G401 (cell line): ENCODE results near the gene VPS13A. TPM values are rescaled to one million over a fixed set of nuclear protein-coding genes. Genes with fewer than 3 reads are reported as not detected.

Experiments used
- DNase-seq: peaks from one replicate; pipeline ENCODE4 v3.0.0-alpha.2; 2015; ENCODE audit warnings: low spot score
- in situ Hi-C: cut with HindIII; loops from 2 replicates; pipeline ENCODE4 v1.10.0; 2016; ENCODE audit warnings: low sequenced_read_pairs, mixed read lengths
- total RNA-seq: library from RNA; depleted of rRNA; stranded (reverse); fragments of >200 nt; shearing (Covaris generic); gene quantifications from 2 replicates; pipeline ENCODE4 v1.2.3, GENCODE V29; 2014; rRNA removed

VPS13A gene
- 10.6 and 14.2 TPM in 2 replicates for total RNA-seq

- in situ Hi-C loops = no loop called here
- DNase-seq = peak; percentile 84
Observed at GRCh38 chr9:77177143-77177893, at the start of gene VPS13A. Gene VPS13A, plus strand, starts transcription at chr9:77177534. Its CDS starts 171 bp downstream, at chr9:77177705.

- in situ Hi-C loops = no loop called here
- DNase-seq = no peak
Observed at GRCh38 chr9:77128125-77128789, 49.1 kb upstream of the VPS13A start.

GRCh38 chr9:77131399-77131798, 45.9 kb upstream of the VPS13A start:
- DNase-seq = no peak
- in situ Hi-C loops = no loop called here

GRCh38 chr9:77133011-77133410, 44.3 kb upstream of the VPS13A start:
- no peak for DNase-seq
- in situ Hi-C loops = no loop called here

GRCh38 chr9:77142366-77142765, 35.0 kb upstream of the VPS13A start:
- no peak for DNase-seq
- in situ Hi-C loops = no loop called here

- in situ Hi-C loops = no loop called here
- no peak for DNase-seq
Observed at GRCh38 chr9:77149879-77150278, 27.5 kb upstream of the VPS13A start.

- DNase-seq = no peak
- in situ Hi-C loops = no loop called here
Observed at GRCh38 chr9:77152289-77152688, 25.0 kb upstream of the VPS13A start.

GRCh38 chr9:77156646-77157371, 20.5 kb upstream of the VPS13A start:
- DNase-seq = no peak
- in situ Hi-C loops = no loop called here

GRCh38 chr9:77158772-77159513, 18.4 kb upstream of the VPS13A start:
- DNase-seq = no peak
- in situ Hi-C loops = no loop called here

- DNase-seq = no peak
Observed at GRCh38 chr9:77161191-77161590, 16.1 kb upstream of the VPS13A start.

GRCh38 chr9:77161966-77162365, 15.4 kb upstream of the VPS13A start:
- in situ Hi-C loops = no loop called here
- no peak for DNase-seq

More at GRCh38 chr9:77161191-77161590, 16.1 kb upstream of the VPS13A start:
- in situ Hi-C loops = no loop called here

GRCh38 chr9:77162366-77162765, 15.0 kb upstream of the VPS13A start:
- in situ Hi-C loops = no loop called here
- DNase-seq = no peak

- in situ Hi-C loops = no loop called here
- DNase-seq = no peak
Observed at GRCh38 chr9:77163884-77164283, 13.4 kb upstream of the VPS13A start.

- DNase-seq = no peak
- in situ Hi-C loops = no loop called here
Observed at GRCh38 chr9:77166193-77166592, 11.1 kb upstream of the VPS13A start.

GRCh38 chr9:77170991-77171699, 6.2 kb upstream of the VPS13A start:
- in situ Hi-C loops = no loop called here
- DNase-seq = no peak

GRCh38 chr9:77175151-77175550, 2.2 kb upstream of the VPS13A start:
- no peak for DNase-seq
- in situ Hi-C loops = no loop called here

- DNase-seq = peak; percentile 72
- in situ Hi-C loops = no loop called here
Observed at GRCh38 chr9:77176106-77176505, 1.2 kb upstream of the VPS13A start.

GRCh38 chr9:77176686-77177142, 620 bp upstream of the VPS13A start:
- in situ Hi-C loops = no loop called here
- DNase-seq = no peak
